Peyer's patch (tissue), 4 donors: ENCODE measurements around the gene HDAC11. TPM values are rescaled to one million over a fixed set of nuclear protein-coding genes. Genes with fewer than 3 reads are reported as not detected.

Experiments used
- DNase-seq, 3 donors: peaks; one replicate each; pipeline ENCODE4 v3.0.0-alpha.2; 2017 to 2019
- H3K27ac ChIP-seq, 4 donors: fragments of 200-600 bp; sonication (generic); one replicate each; pipeline ENCODE4 v1.5.1; 2016 to 2019
- H3K27me3 ChIP-seq, 2 donors: fragments of 200-600 bp; sonication (generic); one replicate each; pipeline ENCODE4 v1.5.1; 2019
- H3K36me3 ChIP-seq, 3 donors: fragments of 200-600 bp; sonication (generic); one replicate each; pipeline ENCODE4 v1.5.1; 2016 to 2019
- H3K4me1 ChIP-seq, 4 donors: fragments of 200-600 bp; sonication (generic); one replicate each; pipeline ENCODE4 v1.5.1; 2016 to 2019
- H3K4me3 ChIP-seq, 4 donors: fragments of 200-600 bp; sonication (generic); 1 replicate in 3 of 4; 2 replicates in 1 of 4; pipeline ENCODE4 v1.5.1; 2016 to 2019; ENCODE audit warnings: mild to moderate bottlenecking in 1 of 4
- H3K9me3 ChIP-seq, 4 donors: fragments of 200-600 bp; sonication (generic); one replicate each; pipeline ENCODE4 v1.5.1; 2016 to 2019; ENCODE audit warnings: mild to moderate bottlenecking in 1 of 4
- POLR2A ChIP-seq, 2 donors: fragments of 450-650 bp; IDR thresholded peaks; one replicate each; pipeline ENCODE4 v1.5.1; 2017; ENCODE audit warnings: antibody characterized with exemption in 2 of 2, mild to moderate bottlenecking in 2 of 2, moderate library complexity in 2 of 2
- total RNA-seq, 4 donors: library from RNA; depleted of rRNA; stranded (reverse); fragments of >200 nt; gene quantifications; one replicate each; pipeline ENCODE4 v1.1.0, GENCODE V29; 2016
- TF ChIP-seq, protein P1 (sequence below), 6 experiments: fragments of 450-650 bp in 4 of 6; fragments of 200-600 bp in 2 of 6; sonication (generic) in 1 of 6; IDR thresholded peaks; one replicate each; pipeline ENCODE4 v1.5.1; 2017 to 2019; ENCODE audit warnings: antibody characterized with exemption in 6 of 6, mild to moderate bottlenecking in 3 of 6, moderate library complexity in 1 of 6

The HDAC11 gene
- total RNA-seq, 4 donors from 2014 or later, result 17.7 to 28.5 (median 21.3) TPM

DNA sequence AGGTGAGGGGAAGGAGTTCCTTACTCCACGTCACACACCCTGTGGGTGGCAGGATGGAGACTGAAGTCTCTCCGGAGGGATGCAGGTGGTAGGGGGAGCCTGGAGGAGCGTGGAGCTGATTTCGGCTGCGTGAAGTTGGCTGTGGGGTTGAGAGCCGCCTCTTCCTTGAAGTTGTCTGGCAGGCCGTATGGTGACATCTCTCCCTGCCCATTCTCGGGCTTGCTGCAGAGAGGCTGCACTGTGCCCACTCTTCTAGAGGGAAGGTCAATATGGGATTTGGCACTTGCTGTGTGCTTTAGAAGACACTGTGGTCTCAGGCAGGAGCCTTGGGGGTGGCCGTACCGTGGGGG is 55.4 kb downstream of the HDAC11 start:
- no peaks in the 10 kb centered on the region for H3K4me1 ChIP-seq
- no peaks in the 10 kb centered on the region for H3K27me3 ChIP-seq
- TF ChIP-seq POLR2A (IDR thresholded peaks at IDR 0.05), result no peak
- TF ChIP-seq, protein P1, sequence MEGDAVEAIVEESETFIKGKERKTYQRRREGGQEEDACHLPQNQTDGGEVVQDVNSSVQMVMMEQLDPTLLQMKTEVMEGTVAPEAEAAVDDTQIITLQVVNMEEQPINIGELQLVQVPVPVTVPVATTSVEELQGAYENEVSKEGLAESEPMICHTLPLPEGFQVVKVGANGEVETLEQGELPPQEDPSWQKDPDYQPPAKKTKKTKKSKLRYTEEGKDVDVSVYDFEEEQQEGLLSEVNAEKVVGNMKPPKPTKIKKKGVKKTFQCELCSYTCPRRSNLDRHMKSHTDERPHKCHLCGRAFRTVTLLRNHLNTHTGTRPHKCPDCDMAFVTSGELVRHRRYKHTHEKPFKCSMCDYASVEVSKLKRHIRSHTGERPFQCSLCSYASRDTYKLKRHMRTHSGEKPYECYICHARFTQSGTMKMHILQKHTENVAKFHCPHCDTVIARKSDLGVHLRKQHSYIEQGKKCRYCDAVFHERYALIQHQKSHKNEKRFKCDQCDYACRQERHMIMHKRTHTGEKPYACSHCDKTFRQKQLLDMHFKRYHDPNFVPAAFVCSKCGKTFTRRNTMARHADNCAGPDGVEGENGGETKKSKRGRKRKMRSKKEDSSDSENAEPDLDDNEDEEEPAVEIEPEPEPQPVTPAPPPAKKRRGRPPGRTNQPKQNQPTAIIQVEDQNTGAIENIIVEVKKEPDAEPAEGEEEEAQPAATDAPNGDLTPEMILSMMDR (IDR thresholded peaks at IDR 0.05), result no peak
- H3K27ac ChIP-seq, result no peak overlapping the region
- H3K4me3 ChIP-seq, result no peak overlapping the region
- no peaks in the 10 kb centered on the region for H3K9me3 ChIP-seq
- no peaks in the 10 kb centered on the region for H3K36me3 ChIP-seq
- DNase-seq, result no peak

DNA sequence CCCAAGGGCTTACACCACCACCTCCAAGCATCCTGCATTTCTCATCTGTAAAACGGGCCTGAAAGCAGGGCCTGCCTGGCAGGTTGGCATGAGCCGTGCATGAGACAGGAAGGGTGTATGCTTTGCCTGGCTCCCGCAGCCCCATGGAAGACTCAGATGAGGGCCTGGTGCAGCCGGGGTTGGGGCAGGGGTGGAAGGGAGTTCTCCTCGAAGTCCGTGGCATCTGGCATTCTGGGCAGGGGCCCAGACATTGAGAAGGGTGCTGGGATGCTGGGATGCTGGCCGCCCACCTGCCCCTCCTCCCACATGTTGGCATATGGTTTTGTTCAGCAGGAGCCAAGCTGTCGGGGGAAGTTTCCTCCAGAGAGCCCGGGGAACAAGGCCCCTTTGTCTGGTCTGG is 55.8 kb downstream of the HDAC11 start:
- DNase-seq, result no peak

GRCh38 chr3:13536432-13536831 is 56.3 kb downstream of the HDAC11 start:
- Histone ChIP-seq H3K4me1 (no peaks in the 10 kb centered on the region), H3K36me3 (no peaks in the 10 kb centered on the region), H3K27ac (no peak overlapping the region), H3K27me3 (no peaks in the 10 kb centered on the region), H3K9me3 (no peaks in the 10 kb centered on the region), H3K4me3 (no peak overlapping the region)
- TF ChIP-seq, protein P1 (IDR thresholded peaks at IDR 0.05), result no peak
- TF ChIP-seq POLR2A (IDR thresholded peaks at IDR 0.05), result no peak
- no peak for DNase-seq

More for the DNA sequence above, 55.8 kb downstream of the HDAC11 start:
- no peaks in the 10 kb centered on the region for H3K36me3 ChIP-seq
- no peaks in the 10 kb centered on the region for H3K4me1 ChIP-seq
- no peak overlapping the region for H3K4me3 ChIP-seq
- TF ChIP-seq, protein P1 (IDR thresholded peaks at IDR 0.05), result no peak
- no peak for TF ChIP-seq POLR2A (IDR thresholded peaks at IDR 0.05)
- no peak overlapping the region for H3K27ac ChIP-seq
- H3K27me3 ChIP-seq, result no peaks in the 10 kb centered on the region
- H3K9me3 ChIP-seq, result no peaks in the 10 kb centered on the region

DNA sequence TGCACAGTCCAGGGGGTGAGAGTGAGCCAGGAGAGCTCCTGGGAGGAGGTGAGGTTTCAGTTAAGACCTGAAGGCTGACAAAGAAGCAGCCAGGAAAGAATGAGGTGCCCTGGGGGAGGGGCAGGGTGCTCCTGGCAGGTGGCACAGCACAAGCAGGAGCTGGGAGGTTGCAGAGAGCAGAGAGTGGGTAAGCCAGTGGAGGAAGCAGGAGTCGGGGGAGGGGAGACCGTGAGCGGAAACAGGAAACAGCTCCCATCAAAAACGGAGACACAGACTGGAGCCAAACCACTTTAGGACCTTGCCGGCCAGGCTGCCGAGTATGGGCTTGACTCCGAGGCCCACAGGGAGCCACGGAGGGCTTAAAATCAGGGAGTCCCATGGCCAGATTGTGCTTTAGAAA is 56.7 kb downstream of the HDAC11 start:
- no peaks in the 10 kb centered on the region for H3K9me3 ChIP-seq
- no peak for TF ChIP-seq POLR2A (IDR thresholded peaks at IDR 0.05)
- TF ChIP-seq, protein P1 (IDR thresholded peaks at IDR 0.05), result no peak
- DNase-seq, result no peak
- H3K36me3 ChIP-seq, result no peaks in the 10 kb centered on the region
- no peak overlapping the region for H3K4me3 ChIP-seq
- H3K4me1 ChIP-seq, result no peaks in the 10 kb centered on the region
- no peaks in the 10 kb centered on the region for H3K27me3 ChIP-seq
- H3K27ac ChIP-seq, result no peak overlapping the region

GRCh38 chr3:13537244-13537908 is 57.3 kb downstream of the HDAC11 start:
- no peak overlapping the region for H3K4me3 ChIP-seq
- no peaks in the 10 kb centered on the region for H3K36me3 ChIP-seq
- H3K4me1 ChIP-seq, result no peaks in the 10 kb centered on the region
- DNase-seq, result no peak
- TF ChIP-seq, protein P1 (IDR thresholded peaks at IDR 0.05), result no peak
- TF ChIP-seq POLR2A (IDR thresholded peaks at IDR 0.05), result no peak
- no peak overlapping the region for H3K27ac ChIP-seq
- H3K9me3 ChIP-seq, result no peaks in the 10 kb centered on the region
- no peaks in the 10 kb centered on the region for H3K27me3 ChIP-seq

GRCh38 chr3:13537909-13538296 is 57.8 kb downstream of the HDAC11 start:
- no peak for TF ChIP-seq POLR2A (IDR thresholded peaks at IDR 0.05)
- TF ChIP-seq, protein P1 (IDR thresholded peaks at IDR 0.05), result no peak
- DNase-seq, result no peak
- no peaks in the 10 kb centered on the region for H3K4me1 ChIP-seq
- no peak overlapping the region for H3K4me3 ChIP-seq
- no peaks in the 10 kb centered on the region for H3K9me3 ChIP-seq
- H3K27me3 ChIP-seq, result no peaks in the 10 kb centered on the region
- H3K27ac ChIP-seq, result no peak overlapping the region
- H3K36me3 ChIP-seq, result no peaks in the 10 kb centered on the region
